Measurements from ENCODE around the gene FBN1.

FBN1 gene

GRCh38 chr15:48657950-48658591 is 12.6 kb upstream of the FBN1 start (continued):
- TF ChIP-seq ATF2 (tag by site-specific recombination; IDR thresholded peaks at IDR 0.05; ENCODE audit: low read depth) = no peak
- no peak for TF ChIP-seq ZNF37A (tag by site-specific recombination; IDR thresholded peaks at IDR 0.05)
- TF ChIP-seq ZNF155 (tag by site-specific recombination; IDR thresholded peaks at IDR 0.05) = no peak
- no peak for TF ChIP-seq ZNF610 (tag by site-specific recombination; IDR thresholded peaks at IDR 0.05; ENCODE audit: borderline replicate concordance)
- no peak for TF ChIP-seq ZNF214 (tag by site-specific recombination; IDR thresholded peaks at IDR 0.05; ENCODE audit: borderline replicate concordance)
- no peak for TF ChIP-seq KLF8 (tag by site-specific recombination; IDR thresholded peaks at IDR 0.05)
- no peak for TF ChIP-seq ZNF629 (tag by site-specific recombination; IDR thresholded peaks at IDR 0.05)

GRCh38 chr15:48654801-48655200 is 9.3 kb upstream of the FBN1 start:
- TF ChIP-seq SALL2 (tag by site-specific recombination; IDR thresholded peaks at IDR 0.05; ENCODE audit: borderline replicate concordance) (no peak), ZNF514 (tag by site-specific recombination; IDR thresholded peaks at IDR 0.05) (no peak), ZNF670 (tag by site-specific recombination; IDR thresholded peaks at IDR 0.05; ENCODE audit: low read depth) (no peak), IKZF3 (tag by site-specific recombination; IDR thresholded peaks at IDR 0.05) (no peak), GLIS1 (tag by site-specific recombination; IDR thresholded peaks at IDR 0.05) (no peak), MYNN (tag by site-specific recombination; IDR thresholded peaks at IDR 0.05; ENCODE audit: borderline replicate concordance) (no peak), ZNF16 (tag by site-specific recombination; IDR thresholded peaks at IDR 0.05; ENCODE audit: low read depth) (no peak), ZNF169 (tag by site-specific recombination; IDR thresholded peaks at IDR 0.05) (no peak), BCL6B (tag by site-specific recombination; IDR thresholded peaks at IDR 0.05) (no peak), ZNF488 (tag by site-specific recombination; IDR thresholded peaks at IDR 0.05) (no peak), ZNF335 (tag by site-specific recombination; conservative IDR thresholded peaks at IDR 0.05) (no peak)
- no peaks in the 10 kb centered on the region for H3K4me1 ChIP-seq (ENCODE audit: control insufficient read depth, insufficient read depth, low read length)
- CTCF ChIA-PET = no interaction called here
- H3K4me3 ChIP-seq (ENCODE audit: low read depth, low read length) = no peak overlapping the region
- no peaks in the 10 kb centered on the region for H3K36me3 ChIP-seq (ENCODE audit: control insufficient read depth in 2 of 2, insufficient read depth in 1 of 2, low read length in 2 of 2)
- H3K9me3 ChIP-seq (ENCODE audit: control insufficient read depth, insufficient read depth, low read depth, low read length) = no peaks in the 10 kb centered on the region
- POLR2A ChIA-PET = no interaction called here
- no peak overlapping the region for H3K27ac ChIP-seq (ENCODE audit: extremely low read depth, low read depth, low read length)

GRCh38 chr15:48653913-48654670 is 8.6 kb upstream of the FBN1 start:
- ChIA-PET POLR2A (no interaction called here), CTCF (no interaction called here)
- Histone ChIP-seq H3K27ac (ENCODE audit: extremely low read depth, low read depth, low read length) (no peak overlapping the region), H3K36me3 (ENCODE audit: control insufficient read depth in 2 of 2, insufficient read depth in 1 of 2, low read length in 2 of 2) (no peaks in the 10 kb centered on the region), H3K4me3 (ENCODE audit: low read depth, low read length) (no peak overlapping the region), H3K9me3 (ENCODE audit: control insufficient read depth, insufficient read depth, low read depth, low read length) (no peaks in the 10 kb centered on the region), H3K4me1 (ENCODE audit: control insufficient read depth, insufficient read depth, low read length) (no peaks in the 10 kb centered on the region)
- no peak for TF ChIP-seq KLF1 (tag by site-specific recombination; IDR thresholded peaks at IDR 0.05)
- TF ChIP-seq IKZF3 (tag by site-specific recombination; IDR thresholded peaks at IDR 0.05) = no peak
- no peak for TF ChIP-seq ZFP69B (tag by site-specific recombination; IDR thresholded peaks at IDR 0.05)
- TF ChIP-seq ZNF658 (tag by site-specific recombination; IDR thresholded peaks at IDR 0.05) = no peak
- TF ChIP-seq ELK4 (IDR thresholded peaks at IDR 0.05; ENCODE audit: borderline replicate concordance, low read depth, low read length) = no peak
- no peak for TF ChIP-seq ZNF211 (tag by site-specific recombination; IDR thresholded peaks at IDR 0.05; ENCODE audit: low read depth)
- TF ChIP-seq TSHZ1 (tag by site-specific recombination; IDR thresholded peaks at IDR 0.05; ENCODE audit: borderline replicate concordance) = no peak
- TF ChIP-seq ZFP3 (tag by site-specific recombination; IDR thresholded peaks at IDR 0.05; ENCODE audit: low read depth) = no peak

Data from HEK293 (cell line).